ENCODE data around the gene NRXN3.

GRCh38 chr14:78683206-78683605 lies 513.0 kb downstream of the NRXN3 start:
- TF ChIP-seq ETS1 (IDR thresholded peaks at IDR 0.05) (no peak), EZH2phosphoT487 (IDR thresholded peaks at IDR 0.05; ENCODE audit: unreplicated experiment) (no peak), CTCF (conservative IDR thresholded peaks at IDR 0.05; ENCODE audit: low read depth in 2 of 2) (no peak), REST (IDR thresholded peaks at IDR 0.05; ENCODE audit: unreplicated experiment) (no peak), ZNF114 (CRISPR knock-in tag; IDR thresholded peaks at IDR 0.05) (no peak)

Data from GM23338 (cell line).